ENCODE data around the gene TUBGCP2.
A peak's percentile ranks its signal among the peaks of the same experiment; 100 is the strongest.
"Not testable (repeated sequence)": the region's sequence is repeated elsewhere in the genome, so short reads cannot be mapped to it uniquely, and the experiment has no call there.

Gene TUBGCP2

GRCh38 chr10:133326745-133327650, 18.3 kb upstream of the TUBGCP2 start:
- DNase-seq, result no peak

GRCh38 chr10:133326223-133326551, 17.5 kb upstream of the TUBGCP2 start:
- DNase-seq, result no peak

- DNase-seq, result no peak
Observed at GRCh38 chr10:133325440-133326222, 17.0 kb upstream of the TUBGCP2 start.

DNA sequence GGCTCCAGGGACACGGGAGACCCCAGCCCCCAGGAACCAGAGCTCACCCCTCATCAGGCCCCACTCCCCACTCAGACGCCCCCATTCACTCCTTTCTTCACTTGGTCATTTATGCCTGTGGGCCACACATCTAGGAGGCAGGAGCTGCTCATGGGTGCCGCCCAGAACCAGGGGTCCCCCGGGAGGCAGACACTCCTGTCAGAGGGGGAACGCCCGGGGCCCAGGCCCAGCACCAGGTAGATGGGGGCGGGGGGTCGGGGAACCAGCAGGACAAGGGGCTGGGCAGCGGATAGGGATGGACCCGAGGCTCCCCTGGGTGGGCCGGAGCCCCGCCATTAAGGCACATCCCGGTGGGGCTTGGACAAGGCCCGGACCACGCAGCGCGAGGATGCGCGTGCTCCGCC, 16.2 kb upstream of the TUBGCP2 start:
- no peak for DNase-seq

GRCh38 chr10:133324198-133324792, 15.6 kb upstream of the TUBGCP2 start:
- peak in 30 of 56 donors; percentile 20 to 82 (median 52) for DNase-seq

DNA sequence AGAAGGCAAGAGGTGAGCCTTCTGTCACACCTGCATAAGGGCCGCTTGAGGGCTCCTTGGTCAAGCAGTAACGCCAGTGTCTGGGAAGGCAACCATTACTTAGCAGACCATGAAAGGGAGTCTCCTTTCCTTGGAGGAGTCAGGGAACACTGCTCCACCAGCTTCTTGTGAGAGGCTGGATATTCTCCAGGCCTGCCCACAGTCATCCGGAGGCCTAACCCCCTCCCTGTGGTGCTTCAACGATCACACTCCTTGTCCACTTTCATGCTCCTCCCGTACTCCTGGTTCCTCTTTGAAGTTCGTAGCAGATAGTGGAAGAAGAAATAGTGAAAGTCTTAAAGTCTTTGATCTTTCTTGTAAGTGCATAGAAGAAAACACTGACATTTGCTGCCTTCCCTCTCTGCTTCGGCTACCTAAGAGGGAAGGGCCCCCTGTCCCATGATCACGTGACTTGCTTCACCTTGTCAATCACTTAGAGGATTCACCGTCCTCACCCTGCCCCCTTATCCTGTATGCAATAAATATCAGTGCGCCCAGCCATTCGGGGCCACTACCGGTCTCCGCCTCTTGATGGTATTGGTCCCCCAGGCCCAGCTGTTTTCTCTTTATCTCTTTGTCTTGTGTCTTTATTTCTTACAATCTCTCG, 13.5 kb upstream of the TUBGCP2 start:
- not testable (repeated sequence) for DNase-seq

DNA sequence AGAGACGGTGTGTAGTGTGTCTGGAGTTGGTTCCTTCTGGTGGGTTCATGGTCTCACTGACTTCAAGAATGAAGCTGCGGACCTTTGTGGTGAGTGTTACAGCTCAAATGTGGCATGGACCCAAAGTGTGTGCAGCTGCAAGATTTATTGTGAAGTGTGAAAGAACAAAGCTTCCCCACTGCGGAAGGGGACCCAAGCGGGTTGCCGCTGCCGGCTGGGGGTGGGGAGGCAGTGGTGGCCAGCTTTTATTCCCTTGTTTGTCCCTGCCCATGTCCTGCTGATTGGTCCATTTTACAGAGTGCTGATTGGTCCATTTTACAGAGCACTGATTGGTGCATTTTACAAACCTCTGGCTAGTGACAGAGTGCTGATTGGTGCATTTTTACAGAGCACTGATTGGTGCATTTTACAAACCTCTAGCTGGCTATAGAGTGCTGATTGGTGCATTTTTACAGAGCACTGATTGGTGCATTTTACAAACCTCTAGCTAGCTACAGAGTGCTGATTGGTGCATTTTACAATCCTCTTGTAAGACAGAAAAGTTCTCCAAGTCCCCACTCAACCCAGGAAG, 12.3 kb upstream of the TUBGCP2 start:
- DNase-seq, result not testable (repeated sequence)

DNA sequence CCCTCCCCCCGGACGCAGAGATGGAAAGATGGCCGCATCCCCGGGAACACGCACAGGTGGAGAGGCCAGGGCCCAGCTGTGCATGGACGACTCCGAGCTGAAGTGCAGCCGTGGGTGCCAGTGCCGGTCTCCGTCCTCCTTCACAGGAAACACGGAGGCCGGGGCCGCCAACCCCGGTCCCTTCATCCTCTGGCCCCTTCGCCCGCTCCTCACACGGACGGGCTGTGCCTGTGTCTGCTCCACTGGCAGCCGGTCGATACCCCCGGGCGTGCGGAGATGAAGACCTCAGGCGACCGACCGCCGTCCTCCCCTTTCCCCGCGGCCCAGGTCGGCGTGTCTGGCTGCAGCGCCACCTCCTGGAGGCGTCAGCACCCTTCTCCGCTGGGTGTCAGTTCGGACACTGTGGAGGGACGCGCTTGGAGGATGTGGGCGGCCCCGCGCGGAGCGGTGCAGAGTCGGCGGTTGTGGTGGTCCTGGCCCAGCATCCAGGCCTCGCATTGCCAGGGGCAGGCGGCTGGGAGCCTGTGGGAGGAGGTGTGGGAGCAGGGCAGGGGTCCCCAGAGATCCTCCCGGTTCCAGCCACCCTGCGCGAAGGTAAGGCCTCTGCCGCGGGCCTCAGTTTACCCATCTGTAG, 9.9 kb upstream of the TUBGCP2 start:
- peak in 30 of 56 donors; percentile 2 to 72 (median 28) for DNase-seq

DNA sequence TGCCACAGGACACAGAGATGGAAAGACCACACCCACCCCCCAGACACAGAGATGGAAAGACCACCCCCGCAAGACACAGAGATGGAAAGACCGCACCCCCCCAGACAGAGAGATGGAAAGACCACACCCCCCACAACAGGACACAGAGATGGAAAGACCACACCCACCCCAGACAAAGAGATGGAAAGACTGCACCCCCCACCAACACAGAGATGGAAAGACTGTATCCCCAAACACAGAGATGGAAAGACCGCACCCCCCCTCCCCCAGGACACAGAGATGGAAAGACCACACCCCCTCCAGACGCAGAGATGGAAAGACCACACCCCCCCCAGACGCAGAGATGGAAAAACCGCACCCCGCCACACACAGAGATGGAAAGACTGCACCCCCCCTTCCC, 8.1 kb upstream of the TUBGCP2 start:
- no peak for DNase-seq

- no peak for DNase-seq
Observed at GRCh38 chr10:133316266-133316665, 7.6 kb upstream of the TUBGCP2 start.

- DNase-seq, result no peak
Observed at GRCh38 chr10:133315847-133316246, 7.2 kb upstream of the TUBGCP2 start.

GRCh38 chr10:133314911-133315310, 6.2 kb upstream of the TUBGCP2 start:
- DNase-seq, result no peak

DNA sequence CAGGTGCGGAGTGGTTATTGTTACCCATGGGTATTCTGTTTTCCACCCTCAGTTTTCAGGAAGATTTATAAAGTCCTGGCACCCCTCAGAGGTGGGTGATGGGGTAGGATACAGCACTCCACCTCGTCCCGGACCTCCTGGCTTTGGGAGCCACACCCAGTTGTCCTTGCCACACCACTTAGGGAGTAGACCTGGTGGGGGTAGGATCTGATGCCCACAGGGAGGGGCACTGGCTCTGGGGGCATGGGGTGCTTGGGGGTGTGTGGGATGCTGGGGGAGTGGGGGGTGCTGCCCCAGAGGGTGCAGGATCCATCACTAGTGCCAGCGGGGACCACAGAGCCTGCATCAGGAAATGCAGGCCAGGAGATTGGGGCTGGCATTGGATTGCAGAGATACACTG, 4.5 kb upstream of the TUBGCP2 start:
- DNase-seq, result no peak

DNA sequence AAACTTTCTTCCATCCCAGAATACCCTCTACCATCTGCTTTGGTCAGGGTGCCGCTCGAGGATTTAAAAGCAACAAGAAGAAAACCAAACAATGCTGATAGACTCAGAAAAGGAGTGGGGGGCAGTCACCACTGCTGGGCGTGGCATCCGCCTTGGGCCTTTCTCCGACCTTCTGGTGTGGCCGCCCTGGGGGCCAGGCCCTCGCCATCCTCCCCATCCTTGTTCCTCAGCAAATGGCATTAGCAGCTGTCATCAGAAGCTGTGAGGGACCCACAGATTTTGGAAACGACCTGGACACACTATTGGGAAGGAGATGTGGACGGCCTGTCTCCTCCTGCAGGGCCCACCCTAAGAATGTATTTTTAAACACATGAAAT, 4.1 kb upstream of the TUBGCP2 start:
- DNase-seq, result no peak

DNA sequence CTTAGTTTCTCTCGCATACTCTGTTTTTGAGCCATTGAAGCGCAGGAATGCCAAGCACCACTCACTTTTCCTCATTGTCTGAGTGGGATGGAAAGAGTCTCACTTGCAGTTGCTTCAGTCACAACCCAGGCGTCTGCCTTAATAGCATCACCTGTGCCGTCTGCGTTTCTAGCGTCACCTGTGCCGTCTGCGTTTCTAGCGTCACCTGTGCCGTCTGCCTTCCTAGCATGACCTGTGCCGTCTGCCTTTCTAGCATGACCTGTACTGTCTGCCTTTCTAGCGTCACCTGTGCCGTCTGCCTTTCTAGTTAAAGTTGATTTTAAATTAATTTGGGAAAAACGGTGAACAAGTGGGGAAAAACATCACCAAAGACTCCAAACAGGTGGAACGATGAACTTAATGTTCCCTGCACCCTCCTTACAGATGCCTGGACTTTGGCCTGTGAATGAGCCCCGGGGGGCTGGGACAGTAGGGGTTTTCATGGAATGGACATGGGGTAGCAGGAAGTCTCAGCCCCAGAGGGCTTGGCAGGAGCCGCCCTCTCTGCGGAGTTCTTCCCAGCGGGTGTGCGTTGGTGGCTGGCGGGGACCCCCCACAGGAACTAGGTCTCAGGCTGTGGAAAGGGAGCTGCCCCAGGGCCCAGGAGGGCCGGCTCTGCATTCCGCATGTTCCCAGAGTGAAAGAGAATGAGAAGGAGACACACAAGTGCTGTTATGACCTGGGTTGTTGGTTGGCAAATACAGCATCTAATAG, 3.5 kb upstream of the TUBGCP2 start:
- no peak for DNase-seq

- no peak for DNase-seq
Observed at GRCh38 chr10:133311570-133311969, 2.9 kb upstream of the TUBGCP2 start.

- DNase-seq, result no peak
Observed at GRCh38 chr10:133310789-133311188, 2.1 kb upstream of the TUBGCP2 start.

DNA sequence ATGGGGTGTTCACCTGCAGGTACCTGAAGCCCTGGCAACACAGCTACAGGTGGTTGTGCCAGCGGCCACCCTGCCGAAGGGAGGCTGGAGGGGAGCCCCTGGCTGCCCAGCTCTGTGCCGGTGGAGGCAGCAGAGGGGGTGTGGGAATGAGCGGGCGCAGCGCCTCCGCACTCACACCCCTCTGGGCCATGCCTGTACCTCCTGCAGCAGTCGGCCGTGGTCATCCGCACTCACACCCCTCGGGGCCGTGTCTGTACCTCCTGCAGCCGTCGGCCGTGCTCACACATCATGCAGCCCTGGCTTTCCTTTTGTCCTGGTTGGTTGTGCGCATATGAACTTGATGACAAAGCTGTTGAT, 1.7 kb upstream of the TUBGCP2 start:
- DNase-seq, result no peak

- DNase-seq, result peak in 2 of 56 donors; percentile 17 to 42
Observed at GRCh38 chr10:133309720-133310398, 1.2 kb upstream of the TUBGCP2 start.
